HG02870 (cell line): ENCODE data around the gene CYFIP1.

Source experiments
- ATAC-seq: cut with Tn5 transposase; IDR thresholded peaks from one replicate; pipeline ENCODE4 v1.9.1; 2021; ENCODE audit warnings: mild to moderate bottlenecking, moderate library complexity; ENCODE audit not compliant: unreplicated experiment

CYFIP1 gene

GRCh38 chr15:22827125-22827524 is 153.0 kb downstream of the CYFIP1 start:
- no peak for ATAC-seq

GRCh38 chr15:22823495-22824128 is 156.6 kb downstream of the CYFIP1 start:
- ATAC-seq: no peak

- no peak for ATAC-seq
These were observed 160.5 kb downstream of the CYFIP1 start for GRCh38 chr15:22819651-22820050.
